ENCODE measurements around the gene SLAIN1.

Gene SLAIN1

DNA sequence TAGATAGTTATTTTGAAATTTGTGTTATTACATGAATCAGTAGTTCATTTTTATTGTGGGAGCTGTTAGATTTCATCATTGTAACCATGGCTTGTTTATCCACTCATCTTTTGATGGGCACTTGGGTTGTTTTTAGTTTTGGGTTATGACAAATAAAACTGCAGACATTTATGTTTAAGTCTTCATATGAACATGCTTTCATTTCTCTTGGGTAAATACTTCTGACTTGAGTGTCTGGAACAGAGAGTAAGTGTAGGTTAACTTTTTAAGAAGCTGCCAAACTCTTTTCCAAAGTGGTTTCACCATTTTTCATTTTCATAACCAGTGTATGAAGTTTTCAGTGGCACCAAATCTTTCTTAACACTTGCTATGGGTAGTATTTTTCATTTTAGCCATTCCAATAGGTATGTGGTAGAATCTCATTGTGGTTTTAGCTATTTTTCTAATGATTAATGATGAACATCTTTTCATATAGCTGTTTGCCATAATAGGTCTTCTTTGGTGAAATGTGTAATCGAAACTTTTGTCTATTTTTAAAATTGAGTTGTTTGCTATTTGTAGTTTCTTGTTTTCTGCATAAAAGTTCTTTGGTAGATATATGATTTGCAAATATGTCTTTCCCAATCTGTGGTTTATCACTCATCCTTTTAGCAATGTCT is 17.9 kb downstream of the SLAIN1 start:
- DNase-seq = no peak

DNA sequence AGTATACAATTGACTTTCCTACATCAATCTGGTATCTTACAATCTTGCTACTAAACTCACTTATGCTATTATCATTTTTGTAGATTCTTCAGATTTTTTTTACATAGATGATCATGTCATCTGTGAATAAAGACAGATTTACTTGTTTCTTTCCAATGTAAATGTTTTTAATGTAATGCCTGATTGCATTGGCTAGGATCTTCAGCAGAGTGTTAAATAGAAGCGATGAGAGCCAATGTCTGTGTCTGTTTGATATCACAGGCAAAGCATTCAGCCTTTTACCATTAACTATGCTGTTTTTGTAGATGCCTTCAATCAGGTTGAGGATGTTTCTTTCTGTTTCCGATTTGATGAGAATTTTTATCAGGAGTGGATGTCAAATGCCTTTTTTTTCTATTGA is 19.2 kb downstream of the SLAIN1 start:
- no peak for DNase-seq

DNA sequence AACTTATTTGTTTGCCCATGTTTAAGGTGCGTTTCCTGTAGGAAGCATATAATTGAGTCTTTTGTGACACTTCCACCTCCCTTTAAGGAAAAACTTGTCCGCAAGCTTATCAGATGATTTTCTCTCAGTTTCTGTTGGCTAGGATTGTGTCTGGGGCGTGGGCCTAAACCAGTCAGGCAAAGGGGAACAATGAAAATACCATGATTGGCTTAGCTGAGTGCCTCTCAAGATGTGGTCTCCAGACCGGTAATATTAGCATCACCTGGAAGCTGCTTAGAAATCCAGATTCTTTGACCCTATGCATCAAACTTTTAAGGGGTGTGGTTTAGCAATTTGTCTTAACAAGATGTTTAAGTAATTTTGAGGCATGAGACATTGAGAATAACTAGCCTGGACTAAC is 20.0 kb downstream of the SLAIN1 start:
- no peak for DNase-seq

DNA sequence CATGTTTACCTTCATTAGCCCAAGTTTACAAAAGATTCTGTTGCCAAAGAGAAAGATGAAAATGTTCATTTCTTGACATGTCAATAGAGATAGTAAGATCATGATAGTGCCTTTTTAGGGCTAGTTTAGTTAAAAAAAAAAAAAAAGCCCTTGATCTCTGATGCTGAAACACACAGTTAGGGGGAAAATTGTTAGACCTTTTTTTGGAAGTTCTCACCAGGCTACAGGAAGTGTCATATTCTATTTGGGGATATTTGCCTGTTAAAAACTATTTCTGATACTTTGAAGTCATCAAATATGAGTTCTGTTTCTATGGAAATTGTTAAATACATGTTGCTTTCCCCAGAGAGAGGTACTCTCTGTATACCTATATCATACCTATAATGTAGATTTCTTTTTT is 21.6 kb downstream of the SLAIN1 start:
- DNase-seq = no peak

DNA sequence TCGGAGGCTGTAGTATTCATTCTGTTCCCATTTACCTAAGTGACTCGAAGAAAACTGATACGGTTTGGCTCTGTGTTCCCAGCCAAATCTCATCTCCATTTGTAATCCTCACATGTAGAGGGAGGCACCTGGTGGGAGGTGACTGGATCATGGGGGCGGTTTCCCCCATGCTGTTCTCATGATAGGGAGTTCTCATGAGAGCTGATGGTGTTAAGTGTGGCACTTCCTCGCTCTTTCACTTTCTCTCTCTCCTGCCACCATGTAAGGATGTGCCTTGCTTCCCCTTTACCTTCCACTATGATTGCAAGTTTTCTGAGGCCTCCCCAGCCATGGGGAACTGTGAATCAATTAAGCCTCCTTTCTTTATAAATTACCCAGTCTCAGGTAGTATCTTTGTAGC is 23.5 kb downstream of the SLAIN1 start:
- no peak for DNase-seq

DNA sequence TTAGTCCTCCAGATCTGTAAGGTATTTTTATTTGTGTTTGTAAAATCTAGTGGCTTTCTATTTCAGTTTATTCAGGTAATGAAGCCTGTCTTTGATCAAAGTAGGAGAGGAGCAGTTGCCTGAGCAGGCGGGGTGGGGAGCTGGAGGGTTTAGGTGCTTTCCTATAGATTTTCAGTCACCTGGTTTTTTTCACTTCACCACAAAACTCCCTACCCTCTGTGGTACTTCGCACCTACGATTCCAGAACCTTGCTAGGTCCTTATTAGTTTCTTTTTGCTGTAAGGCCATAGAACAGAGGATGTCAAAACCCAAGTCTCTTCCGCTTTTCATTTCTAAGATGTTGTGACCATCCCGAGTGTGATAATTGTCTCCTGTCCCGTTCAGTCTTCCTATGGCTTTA is 26.6 kb downstream of the SLAIN1 start:
- no peak for DNase-seq

DNA sequence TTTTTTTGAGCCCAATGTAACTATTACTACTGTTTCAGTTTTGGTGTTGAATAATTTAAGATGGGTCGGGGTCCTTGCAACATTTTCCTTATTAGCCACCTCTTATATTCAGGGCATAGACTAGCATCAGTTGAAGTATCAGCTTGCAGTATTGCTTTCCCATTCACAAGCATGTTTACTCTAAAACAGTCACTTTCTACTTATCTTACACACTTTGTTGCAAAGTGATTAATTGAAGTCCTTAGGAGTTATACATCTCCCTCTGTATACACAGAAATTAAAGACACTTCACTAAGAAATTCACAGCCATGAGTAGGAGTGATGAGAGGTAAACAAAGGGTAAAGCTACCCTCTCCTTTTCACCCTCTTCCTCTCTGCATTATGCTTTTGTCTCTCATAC is 27.6 kb downstream of the SLAIN1 start:
- DNase-seq = no peak

DNA sequence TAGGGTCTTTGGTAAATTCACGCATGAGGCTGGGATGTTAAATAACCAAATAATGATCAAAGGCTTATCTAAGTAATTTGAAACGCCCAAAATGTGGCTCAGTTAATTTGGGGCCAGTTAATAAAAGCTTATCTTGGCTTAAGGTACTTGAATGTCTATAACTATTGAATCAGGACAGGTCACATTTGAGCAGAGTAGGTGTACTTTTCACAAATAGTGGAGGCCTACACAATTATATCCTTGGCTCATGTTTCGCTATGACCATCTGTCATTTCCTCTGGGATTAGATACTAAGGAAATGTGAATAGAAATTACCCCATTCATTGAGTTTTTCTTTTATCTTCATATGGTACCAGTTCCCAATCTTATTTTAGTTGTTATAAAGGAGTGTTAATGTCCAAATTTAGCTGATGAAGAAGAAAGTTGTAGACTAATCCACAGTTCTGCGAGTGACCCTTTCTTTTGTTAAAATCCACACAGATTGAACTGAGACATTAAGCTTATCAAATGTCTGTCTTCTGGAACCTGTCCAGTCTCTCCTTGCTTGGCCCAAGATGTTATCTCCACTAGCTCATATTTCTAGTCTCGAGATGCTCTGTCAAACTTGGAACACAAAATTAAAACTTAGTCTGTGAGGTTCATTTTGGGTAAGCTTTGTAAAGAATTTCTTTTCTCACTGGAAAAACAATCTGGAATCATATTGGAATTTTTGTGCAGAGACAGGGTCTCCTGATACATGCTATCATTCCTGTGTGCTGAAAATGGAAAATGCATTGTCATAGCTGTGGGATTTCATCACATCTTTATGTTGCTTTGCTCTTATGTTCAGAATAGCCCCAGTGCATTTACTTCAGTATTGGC is 31.0 kb downstream of the SLAIN1 start:
- DNase-seq = no peak

DNA sequence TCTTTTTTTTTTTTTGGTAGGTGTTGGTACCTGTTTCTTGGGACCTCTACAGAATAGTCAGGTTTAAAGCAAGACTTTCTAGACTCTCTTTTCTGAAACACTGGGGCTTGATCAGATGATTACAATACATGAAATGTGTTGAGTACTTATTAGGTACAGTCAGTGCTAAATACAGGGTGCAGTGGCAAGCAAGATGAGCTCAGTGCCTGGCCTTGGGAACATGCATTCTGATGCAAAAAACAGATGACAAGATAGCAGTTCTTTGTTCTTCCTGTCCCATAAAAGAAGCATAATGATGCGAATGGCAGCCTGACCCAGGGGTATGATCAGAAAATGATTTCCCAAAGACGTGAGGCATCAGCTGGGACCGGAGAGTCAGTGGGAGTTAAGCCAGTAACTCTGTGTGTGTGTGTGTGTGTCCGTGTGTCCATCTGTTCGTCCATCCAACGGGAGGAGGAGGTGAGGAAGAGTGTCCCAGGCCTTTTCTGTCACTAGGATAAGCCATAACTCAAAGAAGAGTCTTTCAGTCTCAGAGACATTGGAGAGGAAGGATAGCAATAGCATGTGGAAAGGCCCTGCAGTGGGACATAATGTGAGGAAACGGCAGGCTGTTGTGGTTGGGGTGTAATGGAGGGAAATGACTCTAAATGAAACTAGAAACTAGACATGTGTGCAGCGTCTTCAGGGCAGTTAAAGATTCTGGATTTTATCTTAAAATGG is 32.2 kb downstream of the SLAIN1 start:
- DNase-seq = no peak

DNA sequence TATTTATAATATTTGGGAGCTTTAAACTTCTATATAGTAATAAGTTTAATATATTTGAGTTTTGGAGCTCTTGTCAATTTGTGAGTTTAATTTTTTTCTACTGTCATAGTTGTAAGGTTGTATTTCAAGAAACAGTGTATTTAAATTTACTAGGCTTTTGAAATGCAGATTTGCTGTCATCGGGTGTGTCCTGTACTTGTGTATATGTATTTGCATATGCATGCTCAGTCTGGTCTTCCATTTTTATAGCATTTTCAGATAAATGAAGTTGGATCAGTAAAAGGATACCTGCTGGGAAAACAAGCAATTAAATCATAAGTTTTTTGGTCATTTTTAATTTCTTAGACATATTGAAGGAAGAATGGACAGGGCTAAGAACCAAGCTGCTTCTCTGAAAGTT is 33.1 kb downstream of the SLAIN1 start:
- no peak for DNase-seq

DNA sequence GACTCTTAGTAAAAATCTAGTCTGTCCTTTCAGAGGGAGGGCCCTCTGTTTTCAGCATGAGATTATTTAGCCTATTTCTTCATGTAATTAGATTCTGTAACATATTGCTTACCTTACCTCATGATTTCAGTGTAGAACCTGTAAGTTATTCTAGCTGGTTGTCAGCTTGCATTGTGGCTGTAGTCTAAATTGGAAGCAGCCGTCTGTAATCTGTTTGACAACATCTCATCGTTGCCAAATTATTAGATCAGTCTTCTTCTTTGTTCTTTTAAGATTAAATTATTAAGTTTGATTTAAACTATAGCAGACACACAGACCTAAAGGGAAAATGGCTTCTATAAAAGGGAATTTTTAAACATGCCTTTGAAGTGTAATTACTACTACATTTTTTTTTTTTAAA is 34.8 kb downstream of the SLAIN1 start:
- DNase-seq = no peak

DNA sequence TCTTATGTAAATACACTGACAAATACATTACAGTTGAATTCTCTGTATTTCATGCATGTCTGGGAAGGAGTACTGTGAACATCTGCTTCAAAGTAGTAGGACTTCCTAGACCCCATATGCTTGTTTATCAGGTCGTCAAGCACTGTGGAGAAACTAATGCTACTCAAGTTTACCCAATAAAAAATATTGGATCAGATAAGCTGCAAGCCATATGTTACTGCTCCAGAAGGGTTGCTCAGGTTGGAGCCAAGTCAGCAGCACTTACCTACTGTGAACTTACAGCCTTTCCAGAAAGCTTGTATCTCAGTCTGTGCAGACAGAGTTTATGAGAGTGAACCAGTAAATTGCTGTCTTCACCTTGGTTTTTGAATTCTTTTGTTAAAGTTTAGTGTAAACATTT is 36.2 kb downstream of the SLAIN1 start:
- no peak for DNase-seq

DNA sequence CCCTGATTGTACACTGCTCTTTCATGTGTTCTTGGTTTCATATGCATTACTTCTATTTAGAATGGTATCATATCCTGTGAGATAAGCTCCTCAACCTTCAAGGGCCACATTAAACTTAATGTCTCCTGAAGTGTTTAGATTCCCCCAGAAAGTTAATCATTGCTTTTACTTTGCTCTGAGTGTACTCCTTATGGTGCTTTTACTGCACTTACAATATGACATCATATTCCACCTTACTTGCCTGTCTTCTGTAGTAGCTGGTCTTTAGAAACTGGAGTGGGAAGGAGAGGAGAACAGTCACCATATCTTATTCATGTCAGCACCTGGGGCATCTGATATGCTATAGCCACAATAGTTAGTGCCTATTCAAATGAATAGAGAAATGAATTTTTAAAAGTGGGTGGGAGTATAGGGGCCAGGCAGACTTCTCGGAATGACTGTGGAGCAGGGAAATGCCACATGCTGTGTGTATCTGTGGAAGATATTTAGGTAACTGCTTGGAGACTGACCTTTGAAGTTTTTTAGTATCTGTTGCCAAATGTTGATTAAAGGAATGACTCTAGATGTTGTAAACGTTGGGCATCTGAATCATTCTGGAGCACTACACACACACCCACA is 40.2 kb downstream of the SLAIN1 start:
- DNase-seq = no peak

DNA sequence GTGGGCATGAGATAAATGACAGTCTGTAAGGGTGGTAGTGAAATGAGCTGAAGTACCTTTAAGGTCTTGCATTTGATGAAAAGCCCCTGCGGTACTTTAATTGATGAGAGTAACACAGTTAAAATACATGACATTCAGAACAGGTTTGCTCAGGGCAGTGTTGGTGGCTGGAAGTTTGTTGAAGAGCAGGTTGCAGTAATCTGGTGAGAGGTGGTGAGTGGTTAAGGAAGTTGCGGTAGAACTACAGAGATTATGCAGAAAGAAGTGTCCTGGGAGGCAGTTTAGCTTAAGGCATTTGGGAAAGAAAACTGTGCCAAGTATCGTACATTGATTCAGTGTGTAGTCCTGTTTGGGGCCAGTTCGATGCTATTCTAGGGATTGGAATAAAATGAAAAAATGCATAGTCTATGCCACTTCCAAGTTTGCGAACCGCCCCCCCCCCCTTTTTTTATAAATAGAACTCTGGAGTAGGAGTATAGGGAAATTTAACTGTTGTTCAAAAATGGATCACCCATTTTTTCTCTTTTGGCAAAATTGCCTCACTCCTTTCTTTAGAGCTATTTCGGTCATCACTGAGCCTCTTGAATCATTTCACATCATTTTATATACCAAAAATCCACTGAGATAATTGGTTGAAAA is 42.7 kb downstream of the SLAIN1 start:
- DNase-seq = no peak

DNA sequence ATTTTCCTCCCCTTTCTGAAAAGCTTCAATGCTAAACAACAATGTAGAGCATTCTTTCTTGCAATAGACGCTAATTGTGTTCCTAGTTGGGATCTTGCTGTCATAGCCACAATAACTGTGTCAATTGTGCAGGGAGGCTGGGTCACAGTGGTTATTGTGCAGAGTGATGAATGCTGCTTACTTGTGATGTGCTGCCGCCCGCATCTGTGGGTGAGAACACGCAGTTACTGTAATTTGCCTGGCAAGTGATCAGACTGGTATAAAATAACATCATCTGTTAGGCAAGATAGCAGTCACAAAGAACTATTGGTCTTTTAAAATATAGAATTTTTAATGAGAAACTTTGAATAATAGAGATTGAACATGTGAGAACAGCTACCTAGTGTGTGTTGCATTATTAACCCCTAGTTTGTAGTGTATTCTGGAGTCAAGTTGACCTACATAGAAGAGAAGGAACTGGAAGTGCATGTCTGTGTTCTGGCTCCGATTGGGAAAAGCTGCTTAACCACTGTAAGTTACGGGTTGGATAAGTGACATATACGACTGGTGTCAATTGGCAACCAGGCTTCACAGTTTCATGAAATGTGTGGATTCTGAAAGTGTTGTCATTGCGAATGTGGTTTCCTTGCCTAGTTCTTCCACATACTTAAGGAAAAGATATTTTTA is 43.6 kb downstream of the SLAIN1 start:
- no peak for DNase-seq

DNA sequence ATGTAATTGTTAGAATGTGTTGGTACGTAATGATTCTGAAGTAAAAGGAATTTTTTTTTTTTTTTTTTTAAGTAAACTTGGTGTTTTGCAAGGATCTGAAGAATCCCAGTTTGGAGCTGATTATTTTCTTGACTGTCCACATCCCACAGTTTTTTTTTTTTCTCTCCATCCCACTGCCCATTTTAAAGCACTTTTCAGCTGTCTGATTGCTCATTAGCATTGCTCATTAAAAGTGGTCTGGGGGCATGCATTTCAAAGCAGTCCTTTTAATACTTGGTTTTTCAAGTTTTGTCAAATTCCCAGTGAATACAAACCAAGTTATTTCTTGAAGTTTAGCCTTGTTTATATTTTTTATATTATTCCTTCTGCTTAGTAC is 44.1 kb downstream of the SLAIN1 start:
- DNase-seq = no peak

DNA sequence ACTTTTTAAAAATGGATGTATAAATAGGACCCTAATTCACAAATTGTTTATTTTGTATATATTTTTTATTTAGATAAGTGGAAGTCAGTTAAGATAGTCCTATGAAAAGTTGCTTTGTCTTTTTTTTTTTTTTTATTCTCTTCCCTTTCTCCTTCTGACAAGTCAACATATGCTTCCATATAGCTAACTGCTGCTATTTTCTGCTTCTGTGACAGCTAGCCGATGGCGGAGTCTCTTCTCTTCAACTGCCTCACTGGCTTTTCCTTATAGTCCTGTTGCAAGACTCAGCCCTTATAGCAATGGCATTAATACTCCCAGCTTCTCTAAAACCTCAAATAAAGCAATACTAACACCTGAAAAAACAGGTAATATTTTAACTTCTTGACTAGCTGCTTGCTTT is 45.3 kb downstream of the SLAIN1 start:
- DNase-seq = no peak

DNA sequence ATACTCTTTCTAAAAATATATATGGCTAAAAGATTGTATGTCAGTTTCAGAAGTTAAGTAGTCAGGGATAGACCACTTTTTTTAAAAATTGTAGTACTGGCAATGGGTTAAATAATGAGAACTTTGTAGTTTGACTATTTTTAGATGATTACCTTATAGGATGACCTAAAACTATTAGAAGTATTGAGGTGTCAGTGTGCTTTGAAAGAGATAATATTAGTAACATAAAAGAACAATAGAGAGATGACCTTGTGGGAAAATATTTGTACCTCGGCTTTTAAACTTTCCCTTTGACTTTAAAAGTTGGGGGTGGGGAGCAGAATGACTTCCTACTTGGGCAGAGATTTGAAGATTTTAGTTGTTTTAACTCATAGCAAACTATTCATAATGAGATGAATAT is 48.3 kb downstream of the SLAIN1 start:
- DNase-seq = no peak

DNA sequence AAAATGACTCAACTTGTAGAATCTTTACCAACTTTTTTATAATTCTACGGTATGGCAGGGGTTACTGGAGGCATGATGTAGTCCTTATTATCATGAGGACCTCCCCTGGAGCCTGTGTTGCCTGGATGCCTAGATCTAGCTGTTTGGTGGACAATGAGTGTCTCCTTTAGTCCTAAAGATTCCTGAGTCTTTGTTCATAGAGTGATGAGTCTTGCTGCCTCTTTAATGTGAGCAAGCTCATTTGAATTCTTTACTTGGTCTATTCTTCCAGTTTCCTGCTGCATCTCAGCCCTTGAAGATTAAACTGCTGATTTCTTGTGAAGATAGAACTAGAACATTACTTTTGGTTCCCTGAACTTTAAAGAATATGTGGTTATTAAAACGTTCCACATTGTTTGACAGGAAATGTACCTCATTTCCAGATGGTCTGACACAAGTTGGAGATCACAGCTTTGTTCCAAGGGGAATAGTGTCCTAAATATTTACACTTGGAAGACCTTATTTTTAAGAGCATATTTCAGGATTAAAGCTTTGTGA is 51.9 kb downstream of the SLAIN1 start:
- no peak for DNase-seq

DNA sequence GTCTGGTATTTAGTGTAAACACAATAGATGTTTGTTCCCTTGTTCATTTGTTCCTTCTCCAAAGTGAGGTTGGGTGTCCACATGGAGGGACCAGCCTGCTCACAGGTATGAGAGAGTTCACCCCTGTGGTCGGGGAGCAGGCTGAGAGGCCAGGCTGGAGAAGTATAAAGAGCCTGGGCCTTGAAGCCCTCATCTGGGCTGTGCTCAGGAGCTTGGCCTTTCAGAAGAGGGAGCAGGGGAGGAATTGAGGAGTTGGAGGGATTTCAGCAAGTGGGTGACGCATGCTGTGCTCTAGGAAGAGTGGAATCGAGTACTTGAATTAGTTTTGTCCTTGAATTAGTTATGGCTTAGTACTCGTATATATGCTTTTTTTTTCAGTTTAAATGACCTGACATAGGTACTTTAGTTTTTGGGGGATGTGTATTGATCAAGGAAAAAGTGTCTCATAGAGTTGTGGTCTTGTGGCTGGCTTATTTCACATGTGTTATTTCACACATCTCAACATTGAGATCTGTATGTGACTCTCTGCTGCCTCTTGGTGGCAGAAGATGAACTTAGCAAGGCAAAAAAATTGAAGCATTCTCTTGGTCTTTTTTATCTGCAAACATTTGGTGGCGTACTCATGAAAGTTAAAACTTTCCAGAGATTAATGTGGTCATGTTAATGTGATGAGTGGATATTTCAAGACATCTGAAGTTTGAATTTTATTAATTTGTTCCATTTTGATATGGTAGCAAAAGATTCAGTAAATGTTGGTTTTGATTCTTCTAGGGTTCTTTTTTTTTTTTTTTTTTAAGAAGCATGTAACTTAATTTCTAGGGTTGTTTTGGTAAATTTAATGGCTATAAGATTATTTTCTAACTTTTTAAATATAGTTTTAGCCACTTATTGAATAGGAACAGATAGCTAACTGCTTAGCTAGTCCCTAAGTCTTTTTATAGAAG is 54.3 kb downstream of the SLAIN1 start:
- DNase-seq = no peak

DNA sequence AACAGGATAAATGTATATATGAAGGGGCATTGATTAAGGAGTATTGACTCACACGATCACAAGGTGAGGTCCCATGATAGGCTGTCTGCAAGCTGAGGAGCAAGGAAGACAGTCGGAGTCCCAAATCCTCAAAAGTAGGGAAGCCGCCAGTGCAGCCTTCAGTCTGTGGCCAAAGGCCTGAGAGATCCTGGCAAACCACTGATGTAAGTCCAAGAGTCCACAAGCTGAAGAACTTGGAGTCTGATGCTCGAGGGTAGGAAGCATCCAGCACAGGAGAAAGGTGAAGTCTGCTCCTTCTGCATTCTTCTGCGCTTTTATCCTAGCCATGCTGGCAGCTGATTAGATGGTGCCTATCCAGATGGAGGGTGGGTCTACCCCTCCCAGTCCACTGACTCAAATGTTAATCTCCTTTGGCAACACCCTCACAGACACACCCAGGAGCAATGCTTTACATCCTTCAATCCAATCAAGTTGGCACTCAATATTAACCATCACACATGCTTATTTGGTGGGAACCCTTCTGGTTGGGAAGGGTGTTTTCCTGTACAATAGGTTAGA is 55.1 kb downstream of the SLAIN1 start:
- no peak for DNase-seq
